Body of pancreas (tissue), 4 donors: ENCODE measurements around the gene MCRIP1.

ENCODE experiments used
- CTCF ChIP-seq, 7 experiments: fragments of 450-650 bp in 4 of 7; fragments of 200-600 bp in 3 of 7; sonication (generic) in 3 of 7; IDR thresholded peaks; one replicate each; pipeline ENCODE4 v1.5.1; 2016 to 2019; ENCODE audit warnings: antibody characterized with exemption in 7 of 7
- POLR2A ChIP-seq, 3 donors: fragments of 450-650 bp; IDR thresholded peaks; one replicate each; pipeline ENCODE4 v1.6.1; 2016; ENCODE audit warnings: antibody characterized with exemption in 3 of 3, mild to moderate bottlenecking in 2 of 3

GRCh38 chr17:81819708-81820107, 13.4 kb downstream of the MCRIP1 start:
- no peak for TF ChIP-seq CTCF (IDR thresholded peaks at IDR 0.05)
- TF ChIP-seq POLR2A (IDR thresholded peaks at IDR 0.05), result no peak
